HG03520 (cell line): Measurements from ENCODE around the gene DPH2.

Experiments
- ATAC-seq: cut with Tn5 transposase; IDR thresholded peaks from one replicate; pipeline ENCODE4 v1.9.1; 2021; ENCODE audit warnings: mild to moderate bottlenecking, moderate library complexity; ENCODE audit not compliant: unreplicated experiment

DPH2 gene

GRCh38 chr1:43969746-43970466 lies at the start of gene DPH2:
DPH2 (plus strand) TSS chr1:43970010; CDS start chr1:43970176, 166 bp downstream.
- peak; percentile 81 for ATAC-seq

- ATAC-seq, result no peak
Measured at GRCh38 chr1:43921022-43921421, 48.8 kb upstream of the DPH2 start.

GRCh38 chr1:43924516-43924915 lies 45.3 kb upstream of the DPH2 start:
- ATAC-seq, result no peak

- no peak for ATAC-seq
Measured at GRCh38 chr1:43925846-43926245, 44.0 kb upstream of the DPH2 start.

- ATAC-seq, result no peak
Measured at GRCh38 chr1:43930168-43930948, 39.5 kb upstream of the DPH2 start.

- no peak for ATAC-seq
Measured at GRCh38 chr1:43930949-43931275, 38.9 kb upstream of the DPH2 start.

GRCh38 chr1:43931711-43932660 lies 37.8 kb upstream of the DPH2 start:
- ATAC-seq, result no peak

GRCh38 chr1:43932786-43933385 lies 36.9 kb upstream of the DPH2 start:
- no peak for ATAC-seq

- no peak for ATAC-seq
Measured at GRCh38 chr1:43933386-43934100, 36.3 kb upstream of the DPH2 start, which contains the start of gene ARTN. ARTN (plus strand) TSS chr1:43933801; CDS start chr1:43935657, 1,856 bp downstream.

- ATAC-seq, result no peak
Measured at GRCh38 chr1:43934101-43934985, 35.5 kb upstream of the DPH2 start.

GRCh38 chr1:43934986-43935324 lies 34.9 kb upstream of the DPH2 start:
- ATAC-seq, result no peak

- ATAC-seq, result no peak
Measured at GRCh38 chr1:43935711-43936427, 33.9 kb upstream of the DPH2 start.

GRCh38 chr1:43936431-43937151 lies 33.2 kb upstream of the DPH2 start:
- ATAC-seq, result no peak

- ATAC-seq, result no peak
Measured at GRCh38 chr1:43937179-43937865, 32.5 kb upstream of the DPH2 start.

- ATAC-seq, result no peak
Measured at GRCh38 chr1:43938383-43938782, 31.4 kb upstream of the DPH2 start.

- ATAC-seq, result no peak
Measured at GRCh38 chr1:43938892-43939587, 30.8 kb upstream of the DPH2 start.

GRCh38 chr1:43942411-43942810 lies 27.4 kb upstream of the DPH2 start:
- no peak for ATAC-seq
